ENCODE measurements around the gene RYR3.

GRCh38 chr15:33722005-33722672 is 411.4 kb downstream of the RYR3 start:
- TF ChIP-seq POLR2A (IDR thresholded peaks at IDR 0.05; ENCODE audit: low read depth, low read length) (no peak), POLR2AphosphoS5 (IDR thresholded peaks at IDR 0.05; ENCODE audit: low read depth, low read length) (no peak), TAF1 (IDR thresholded peaks at IDR 0.05; ENCODE audit: borderline replicate concordance, low read depth, low read length) (no peak)
